GM12892 (cell line): ENCODE results near the gene ACTN1.

Experiments used
- POLR2A ChIP-seq: IDR thresholded peaks from 2 replicates; pipeline ENCODE4 v1.6.1; 2011; ENCODE audit warnings: low read depth, low read length, control low read depth
- POLR2AphosphoS5 ChIP-seq: IDR thresholded peaks from 2 replicates; pipeline ENCODE4 v1.6.1; 2011; ENCODE audit warnings: low read depth, low read length, control low read depth

DNA sequence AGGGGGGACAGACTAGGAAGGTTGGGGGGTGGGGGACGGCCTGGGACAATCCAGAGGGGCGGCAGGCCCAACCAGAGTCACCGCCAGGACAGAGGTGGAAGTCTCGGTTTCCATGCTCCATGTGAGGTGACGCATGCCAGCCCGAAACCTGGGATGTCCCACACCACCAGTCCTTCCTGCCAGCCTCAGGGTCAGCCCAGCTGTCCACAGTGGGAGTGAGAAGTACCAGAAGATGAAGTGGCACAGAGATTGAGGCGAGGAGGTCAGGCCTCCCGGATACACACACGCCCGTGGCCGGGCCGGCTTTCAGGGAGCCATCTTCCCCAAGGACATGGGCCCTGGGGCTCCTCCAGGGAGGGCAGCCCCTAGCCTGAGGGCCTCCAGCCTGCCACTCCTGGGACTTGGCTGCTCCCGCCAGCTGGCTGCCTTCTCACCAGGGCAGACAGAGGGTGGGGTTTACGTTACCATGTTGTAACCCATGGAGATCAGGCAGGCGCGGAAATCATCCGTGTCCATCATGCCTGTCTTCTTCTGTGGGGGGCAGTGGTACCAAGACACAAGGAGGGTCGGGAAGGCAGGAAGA lies 101.0 kb downstream of the ACTN1 start:
- TF ChIP-seq POLR2A (no peak), POLR2AphosphoS5 (no peak)
